HG02759 (cell line): Measurements from ENCODE around the gene TMEM248.
A peak's percentile ranks its signal among the peaks of the same experiment; 100 is the strongest.
"Not testable (repeated sequence)": the region's sequence is repeated elsewhere in the genome, so short reads cannot be mapped to it uniquely, and the experiment has no call there.

Experiments
- ATAC-seq: cut with Tn5 transposase; IDR thresholded peaks from one replicate; pipeline ENCODE4 v1.9.1; 2021; ENCODE audit warnings: mild to moderate bottlenecking, moderate library complexity; ENCODE audit not compliant: unreplicated experiment

Gene TMEM248

GRCh38 chr7:66920769-66921395, at the start of gene TMEM248:
TMEM248 (plus strand) TSS chr7:66921225; CDS start chr7:66941866, 20,641 bp downstream.
- ATAC-seq, result peak; percentile 88

GRCh38 chr7:66873476-66873875, 47.5 kb upstream of the TMEM248 start:
- no peak for ATAC-seq

- peak; percentile 92 for ATAC-seq
These were observed 43.3 kb upstream of the TMEM248 start for GRCh38 chr7:66877577-66878300.

- not testable (repeated sequence) for ATAC-seq
These were observed 42.7 kb upstream of the TMEM248 start for GRCh38 chr7:66878301-66878685.

GRCh38 chr7:66880053-66880452, 41.0 kb upstream of the TMEM248 start:
- no peak for ATAC-seq

- not testable (repeated sequence) for ATAC-seq
These were observed 40.4 kb upstream of the TMEM248 start for GRCh38 chr7:66880577-66880976.

- ATAC-seq, result no peak
These were observed 37.3 kb upstream of the TMEM248 start for GRCh38 chr7:66883716-66884115.

- not testable (repeated sequence) for ATAC-seq
These were observed 36.5 kb upstream of the TMEM248 start for GRCh38 chr7:66884556-66884955.

- ATAC-seq, result peak; percentile 77
These were observed 34.9 kb upstream of the TMEM248 start for GRCh38 chr7:66886152-66886551.

- not testable (repeated sequence) for ATAC-seq
These were observed 32.8 kb upstream of the TMEM248 start for GRCh38 chr7:66888223-66888622.

- no peak for ATAC-seq
These were observed 26.5 kb upstream of the TMEM248 start for GRCh38 chr7:66894463-66895080.

- ATAC-seq, result no peak
These were observed 24.6 kb upstream of the TMEM248 start for GRCh38 chr7:66896441-66896840.

GRCh38 chr7:66899552-66900280, 21.3 kb upstream of the TMEM248 start:
- no peak for ATAC-seq

GRCh38 chr7:66901941-66902843, 18.8 kb upstream of the TMEM248 start:
- ATAC-seq, result no peak

GRCh38 chr7:66902844-66903180, 18.2 kb upstream of the TMEM248 start:
- no peak for ATAC-seq

- no peak for ATAC-seq
These were observed 17.5 kb upstream of the TMEM248 start for GRCh38 chr7:66903360-66904062.

GRCh38 chr7:66904063-66904593, 16.9 kb upstream of the TMEM248 start:
- ATAC-seq, result no peak

GRCh38 chr7:66905278-66905677, 15.7 kb upstream of the TMEM248 start:
- no peak for ATAC-seq

GRCh38 chr7:66905689-66906088, 15.3 kb upstream of the TMEM248 start:
- ATAC-seq, result no peak

GRCh38 chr7:66907731-66908130, 13.3 kb upstream of the TMEM248 start:
- no peak for ATAC-seq
